ENCODE data around the gene ISLR. TPM values are rescaled to one million over a fixed set of nuclear protein-coding genes. Genes with fewer than 3 reads are reported as not detected.
A peak's percentile ranks its signal among the peaks of the same experiment; 100 is the strongest.

ISLR gene
- polyA plus RNA-seq, 4 donors: 0.45 to 10.5 (median 5.6) TPM

DNA sequence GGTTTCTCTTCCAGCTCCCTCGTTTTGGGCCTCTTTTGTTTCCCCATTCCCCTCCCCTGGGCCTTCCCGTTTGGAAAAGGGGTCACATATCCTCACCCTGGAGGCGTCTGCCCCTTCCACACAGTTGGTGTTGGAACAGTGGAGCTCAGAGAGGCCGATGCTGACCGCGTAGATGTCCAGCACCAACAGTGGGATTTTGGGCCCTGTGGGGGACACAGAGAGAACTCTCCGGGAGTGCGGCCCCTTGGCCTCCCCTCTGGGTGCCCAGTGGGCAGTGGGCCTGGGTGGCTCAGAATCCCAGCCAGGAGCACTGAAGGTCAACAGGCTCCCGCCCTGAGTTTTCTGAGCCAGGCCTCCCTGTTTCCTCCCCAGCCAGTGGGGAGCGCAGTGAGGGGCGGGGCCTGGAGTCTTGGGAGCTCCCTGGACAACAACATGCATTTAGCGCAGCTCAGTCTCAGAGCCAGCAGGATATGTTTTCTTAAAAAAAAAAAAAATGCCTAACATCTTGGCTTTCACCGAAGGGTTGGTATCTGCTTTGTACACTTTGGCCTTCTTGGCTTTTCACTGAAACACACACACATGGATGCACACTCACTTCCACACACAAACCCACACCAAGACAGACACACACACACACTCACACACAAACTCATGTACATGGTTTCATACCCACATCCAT lies 670 bp upstream of the ISLR start:
- H3K4me3 ChIP-seq (ENCODE audit: low read depth in 1 of 3, low read length in 3 of 3): no peak overlapping the region
- WGBS, 3 donors: 52 to 63% (median 62%) methylated on average over 13 of the region's 13 CpGs
- H3K27me3 ChIP-seq (ENCODE audit: control insufficient read depth in 3 of 3, insufficient read depth in 3 of 3, low read length in 3 of 3): no peaks in the 10 kb centered on the region
- H3K36me3 ChIP-seq (ENCODE audit: control insufficient read depth in 3 of 3, insufficient read depth in 2 of 3, low read depth in 1 of 3, low read length in 3 of 3): peaks cover 0 to 5% (median 0%) of the 10 kb centered on the region in 3 donors
- FAIRE-seq (no peak), DNase-seq (no peak)
- H3K9me3 ChIP-seq (ENCODE audit: control insufficient read depth in 2 of 2, insufficient read depth in 1 of 2, low read depth in 1 of 2, low read length in 1 of 2): no peaks in the 10 kb centered on the region
- H3K4me1 ChIP-seq (ENCODE audit: control insufficient read depth in 3 of 3, insufficient read depth in 2 of 3, low read depth in 1 of 3, low read length in 2 of 3): peaks cover 0 to 3% (median 0%) of the 10 kb centered on the region in 3 donors
- peak overlapping the region in 2 of 3 donors; percentile 63 to 67 for H3K27ac ChIP-seq (ENCODE audit: low read depth in 1 of 3, low read length in 2 of 3)

DNA sequence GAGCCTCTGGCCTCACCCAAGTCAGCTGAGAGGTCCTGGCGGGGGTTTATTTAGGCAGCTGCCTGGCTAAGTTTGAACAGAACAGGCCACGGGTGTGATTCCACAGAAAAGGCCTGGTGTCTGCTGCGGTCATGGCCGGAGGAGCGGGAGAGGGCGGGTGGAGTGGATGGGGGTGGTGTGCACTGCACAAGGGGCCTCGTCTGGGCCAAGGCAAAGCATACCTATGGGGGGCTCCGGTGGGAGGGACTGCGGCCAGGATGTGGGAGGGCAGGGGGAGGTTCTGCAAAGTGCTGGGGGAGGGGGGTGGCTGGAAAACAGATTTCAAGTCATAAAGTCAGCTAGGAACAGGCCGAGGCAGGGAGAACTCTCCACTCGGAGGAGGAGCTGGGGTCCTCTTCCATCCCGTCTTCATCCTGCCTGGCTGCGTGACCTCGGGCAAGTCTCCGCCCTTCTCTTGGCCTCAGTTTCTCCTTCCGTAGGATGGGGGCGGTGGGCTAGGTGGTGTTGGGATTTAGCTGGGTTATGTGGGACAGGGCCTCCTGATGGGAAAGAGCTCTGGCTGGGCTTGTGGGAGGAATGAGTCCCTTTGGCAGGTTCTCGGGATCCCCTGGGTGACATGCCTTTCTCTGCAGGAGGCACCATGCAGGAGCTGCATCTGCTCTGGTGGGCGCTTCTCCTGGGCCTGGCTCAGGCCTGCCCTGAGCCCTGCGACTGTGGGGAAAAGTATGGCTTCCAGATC lies 878 bp downstream of the ISLR start:
- DNase-seq: no peak
- 68 to 84% (median 82%) methylated on average over 20 of the region's 20 CpGs for WGBS, 3 donors
- H3K27me3 ChIP-seq (ENCODE audit: control insufficient read depth in 3 of 3, insufficient read depth in 3 of 3, low read length in 3 of 3): no peaks in the 10 kb centered on the region
- peak overlapping the region in 2 of 3 donors; percentile 41 to 63 for H3K27ac ChIP-seq (ENCODE audit: low read depth in 1 of 3, low read length in 2 of 3)
- peaks cover 0 to 5% (median 0%) of the 10 kb centered on the region in 3 donors for H3K36me3 ChIP-seq (ENCODE audit: control insufficient read depth in 3 of 3, insufficient read depth in 2 of 3, low read depth in 1 of 3, low read length in 3 of 3)
- no peak for FAIRE-seq
- H3K4me3 ChIP-seq (ENCODE audit: low read depth in 1 of 3, low read length in 3 of 3): peak overlapping the region in 1 of 3 donors; percentile 37
- peaks cover 0 to 3% (median 0%) of the 10 kb centered on the region in 3 donors for H3K4me1 ChIP-seq (ENCODE audit: control insufficient read depth in 3 of 3, insufficient read depth in 2 of 3, low read depth in 1 of 3, low read length in 2 of 3)
- H3K9me3 ChIP-seq (ENCODE audit: control insufficient read depth in 2 of 2, insufficient read depth in 1 of 2, low read depth in 1 of 2, low read length in 1 of 2): no peaks in the 10 kb centered on the region

DNA sequence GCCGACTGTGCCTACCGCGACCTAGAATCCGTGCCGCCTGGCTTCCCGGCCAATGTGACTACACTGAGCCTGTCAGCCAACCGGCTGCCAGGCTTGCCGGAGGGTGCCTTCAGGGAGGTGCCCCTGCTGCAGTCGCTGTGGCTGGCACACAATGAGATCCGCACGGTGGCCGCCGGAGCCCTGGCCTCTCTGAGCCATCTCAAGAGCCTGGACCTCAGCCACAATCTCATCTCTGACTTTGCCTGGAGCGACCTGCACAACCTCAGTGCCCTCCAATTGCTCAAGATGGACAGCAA lies 1.4 kb downstream of the ISLR start:
- peaks cover 0 to 3% (median 0%) of the 10 kb centered on the region in 3 donors for H3K4me1 ChIP-seq (ENCODE audit: control insufficient read depth in 3 of 3, insufficient read depth in 2 of 3, low read depth in 1 of 3, low read length in 2 of 3)
- H3K36me3 ChIP-seq (ENCODE audit: control insufficient read depth in 3 of 3, insufficient read depth in 2 of 3, low read depth in 1 of 3, low read length in 3 of 3): peaks cover 0 to 5% (median 0%) of the 10 kb centered on the region in 3 donors
- H3K27me3 ChIP-seq (ENCODE audit: control insufficient read depth in 3 of 3, insufficient read depth in 3 of 3, low read length in 3 of 3): no peaks in the 10 kb centered on the region
- WGBS, 3 donors: 78 to 88% (median 81%) methylated on average over 12 to 14 of the region's 14 CpGs
- peak overlapping the region in 1 of 3 donors; percentile 63 for H3K27ac ChIP-seq (ENCODE audit: low read depth in 1 of 3, low read length in 2 of 3)
- no peak for DNase-seq
- H3K9me3 ChIP-seq (ENCODE audit: control insufficient read depth in 2 of 2, insufficient read depth in 1 of 2, low read depth in 1 of 2, low read length in 1 of 2): no peaks in the 10 kb centered on the region
- FAIRE-seq: no peak
- H3K4me3 ChIP-seq (ENCODE audit: low read depth in 1 of 3, low read length in 3 of 3): peak overlapping the region in 1 of 3 donors; percentile 29

DNA sequence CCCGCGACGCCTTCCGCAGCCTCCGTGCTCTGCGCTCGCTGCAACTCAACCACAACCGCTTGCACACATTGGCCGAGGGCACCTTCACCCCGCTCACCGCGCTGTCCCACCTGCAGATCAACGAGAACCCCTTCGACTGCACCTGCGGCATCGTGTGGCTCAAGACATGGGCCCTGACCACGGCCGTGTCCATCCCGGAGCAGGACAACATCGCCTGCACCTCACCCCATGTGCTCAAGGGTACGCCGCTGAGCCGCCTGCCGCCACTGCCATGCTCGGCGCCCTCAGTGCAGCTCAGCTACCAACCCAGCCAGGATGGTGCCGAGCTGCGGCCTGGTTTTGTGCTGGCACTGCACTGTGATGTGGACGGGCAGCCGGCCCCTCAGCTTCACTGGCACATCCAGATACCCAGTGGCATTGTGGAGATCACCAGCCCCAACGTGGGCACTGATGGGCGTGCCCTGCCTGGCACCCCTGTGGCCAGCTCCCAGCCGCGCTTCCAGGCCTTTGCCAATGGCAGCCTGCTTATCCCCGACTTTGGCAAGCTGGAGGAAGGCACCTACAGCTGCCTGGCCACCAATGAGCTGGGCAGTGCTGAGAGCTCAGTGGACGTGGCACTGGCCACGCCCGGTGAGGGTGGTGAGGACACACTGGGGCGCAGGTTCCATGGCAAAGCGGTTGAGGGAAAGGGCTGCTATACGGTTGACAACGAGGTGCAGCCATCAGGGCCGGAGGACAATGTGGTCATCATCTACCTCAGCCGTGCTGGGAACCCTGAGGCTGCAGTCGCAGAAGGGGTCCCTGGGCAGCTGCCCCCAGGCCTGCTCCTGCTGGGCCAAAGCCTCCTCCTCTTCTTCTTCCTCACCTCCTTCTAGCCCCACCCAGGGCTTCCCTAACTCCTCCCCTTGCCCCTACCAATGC lies 2.0 kb downstream of the ISLR start:
- no peak overlapping the region for H3K4me3 ChIP-seq (ENCODE audit: low read depth in 1 of 3, low read length in 3 of 3)
- H3K27ac ChIP-seq (ENCODE audit: low read depth in 1 of 3, low read length in 2 of 3): no peak overlapping the region
- H3K4me1 ChIP-seq (ENCODE audit: control insufficient read depth in 3 of 3, insufficient read depth in 2 of 3, low read depth in 1 of 3, low read length in 2 of 3): peaks cover 0 to 3% (median 0%) of the 10 kb centered on the region in 3 donors
- no peaks in the 10 kb centered on the region for H3K9me3 ChIP-seq (ENCODE audit: control insufficient read depth in 2 of 2, insufficient read depth in 1 of 2, low read depth in 1 of 2, low read length in 1 of 2)
- H3K36me3 ChIP-seq (ENCODE audit: control insufficient read depth in 3 of 3, insufficient read depth in 2 of 3, low read depth in 1 of 3, low read length in 3 of 3): peaks cover 0 to 6% (median 0%) of the 10 kb centered on the region in 3 donors
- no peaks in the 10 kb centered on the region for H3K27me3 ChIP-seq (ENCODE audit: control insufficient read depth in 3 of 3, insufficient read depth in 3 of 3, low read length in 3 of 3)
- 87 to 90% (median 88%) methylated on average over 45 of the region's 45 CpGs for WGBS, 3 donors
- DNase-seq: no peak
- no peak for FAIRE-seq

DNA sequence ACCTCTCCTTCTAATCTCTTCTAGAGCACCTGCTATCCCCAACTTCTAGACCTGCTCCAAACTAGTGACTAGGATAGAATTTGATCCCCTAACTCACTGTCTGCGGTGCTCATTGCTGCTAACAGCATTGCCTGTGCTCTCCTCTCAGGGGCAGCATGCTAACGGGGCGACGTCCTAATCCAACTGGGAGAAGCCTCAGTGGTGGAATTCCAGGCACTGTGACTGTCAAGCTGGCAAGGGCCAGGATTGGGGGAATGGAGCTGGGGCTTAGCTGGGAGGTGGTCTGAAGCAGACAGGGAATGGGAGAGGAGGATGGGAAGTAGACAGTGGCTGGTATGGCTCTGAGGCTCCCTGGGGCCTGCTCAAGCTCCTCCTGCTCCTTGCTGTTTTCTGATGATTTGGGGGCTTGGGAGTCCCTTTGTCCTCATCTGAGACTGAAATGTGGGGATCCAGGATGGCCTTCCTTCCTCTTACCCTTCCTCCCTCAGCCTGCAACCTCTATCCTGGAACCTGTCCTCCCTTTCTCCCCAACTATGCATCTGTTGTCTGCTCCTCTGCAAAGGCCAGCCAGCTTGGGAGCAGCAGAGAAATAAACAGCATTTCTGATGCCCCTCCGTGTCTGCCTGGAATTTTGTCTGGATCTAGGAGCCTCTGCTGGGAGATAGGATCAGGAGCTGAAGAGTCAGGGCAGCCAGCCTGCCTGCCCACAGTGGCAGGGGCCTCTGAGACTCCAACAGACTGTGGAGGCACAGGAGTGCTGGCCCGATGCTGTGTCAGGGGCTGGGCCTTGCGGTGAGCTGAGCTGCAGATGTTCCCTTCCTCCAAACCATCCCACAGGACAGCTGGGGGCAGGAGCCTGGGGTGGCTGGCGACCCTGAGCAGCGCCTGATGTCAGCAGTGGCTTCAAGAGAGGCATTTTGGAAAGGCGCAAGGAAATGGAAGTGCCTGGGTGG lies 3.0 kb downstream of the ISLR start:
- Histone ChIP-seq H3K9me3 (ENCODE audit: control insufficient read depth in 2 of 2, insufficient read depth in 1 of 2, low read depth in 1 of 2, low read length in 1 of 2) (no peaks in the 10 kb centered on the region), H3K27ac (ENCODE audit: low read depth in 1 of 3, low read length in 2 of 3) (no peak overlapping the region), H3K4me1 (ENCODE audit: control insufficient read depth in 3 of 3, insufficient read depth in 2 of 3, low read depth in 1 of 3, low read length in 2 of 3) (peaks cover 0 to 3% (median 0%) of the 10 kb centered on the region in 3 donors), H3K27me3 (ENCODE audit: control insufficient read depth in 3 of 3, insufficient read depth in 3 of 3, low read length in 3 of 3) (no peaks in the 10 kb centered on the region), H3K36me3 (ENCODE audit: control insufficient read depth in 3 of 3, insufficient read depth in 2 of 3, low read depth in 1 of 3, low read length in 3 of 3) (peaks cover 0 to 13% (median 0%) of the 10 kb centered on the region in 3 donors), H3K4me3 (ENCODE audit: low read depth in 1 of 3, low read length in 3 of 3) (no peak overlapping the region)
- FAIRE-seq (no peak), DNase-seq (no peak)
- WGBS, 3 donors: 66 to 81% (median 73%) methylated on average over 10 of the region's 10 CpGs

DNA sequence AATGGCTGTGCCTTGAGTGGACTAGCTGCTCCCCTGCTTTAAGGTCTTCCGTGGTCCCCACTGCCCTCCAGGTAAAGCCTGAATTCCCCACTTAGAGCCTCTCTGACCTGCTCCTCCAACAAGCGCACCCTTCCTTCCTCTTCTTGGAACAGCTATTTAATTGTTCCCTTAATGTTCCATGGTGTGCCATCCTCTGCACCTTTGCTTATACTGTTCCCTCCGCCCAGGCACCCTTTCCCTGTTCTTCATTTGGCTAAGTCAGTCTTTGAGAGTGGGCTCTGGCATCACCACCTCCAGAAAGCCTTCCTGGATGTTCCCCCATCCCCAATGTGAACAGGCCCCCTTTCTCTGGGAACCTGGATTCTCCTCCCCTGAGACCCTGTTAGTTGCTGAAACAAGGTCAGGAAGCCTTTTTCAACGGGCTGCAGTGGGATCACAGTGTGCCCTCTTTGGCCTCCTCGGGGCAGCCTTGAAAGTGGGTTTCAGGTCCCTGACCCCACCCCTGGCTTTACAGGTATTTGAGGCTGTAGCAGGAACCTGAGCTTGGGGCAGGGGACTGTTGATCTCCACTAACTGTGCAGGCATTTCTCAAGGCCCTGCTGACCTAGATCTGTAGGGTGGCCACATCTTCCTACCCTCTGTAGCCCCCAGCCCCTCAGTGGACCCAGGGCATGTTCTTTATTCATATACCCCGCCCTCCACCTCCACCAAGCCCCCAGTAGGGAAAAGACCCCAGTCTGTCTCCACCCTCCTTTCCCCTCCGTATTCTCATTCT lies 5.0 kb downstream of the ISLR start:
- 73 to 85% (median 76%) methylated on average over 7 of the region's 7 CpGs for WGBS, 3 donors
- DNase-seq: no peak
- no peak overlapping the region for H3K4me3 ChIP-seq (ENCODE audit: low read depth in 1 of 3, low read length in 3 of 3)
- H3K27me3 ChIP-seq (ENCODE audit: control insufficient read depth in 3 of 3, insufficient read depth in 3 of 3, low read length in 3 of 3): no peaks in the 10 kb centered on the region
- H3K27ac ChIP-seq (ENCODE audit: low read depth in 1 of 3, low read length in 2 of 3): no peak overlapping the region
- FAIRE-seq: no peak
- peaks cover 0 to 13% (median 0%) of the 10 kb centered on the region in 3 donors for H3K36me3 ChIP-seq (ENCODE audit: control insufficient read depth in 3 of 3, insufficient read depth in 2 of 3, low read depth in 1 of 3, low read length in 3 of 3)
- no peaks in the 10 kb centered on the region for H3K9me3 ChIP-seq (ENCODE audit: control insufficient read depth in 2 of 2, insufficient read depth in 1 of 2, low read depth in 1 of 2, low read length in 1 of 2)
- H3K4me1 ChIP-seq (ENCODE audit: control insufficient read depth in 3 of 3, insufficient read depth in 2 of 3, low read depth in 1 of 3, low read length in 2 of 3): no peaks in the 10 kb centered on the region

DNA sequence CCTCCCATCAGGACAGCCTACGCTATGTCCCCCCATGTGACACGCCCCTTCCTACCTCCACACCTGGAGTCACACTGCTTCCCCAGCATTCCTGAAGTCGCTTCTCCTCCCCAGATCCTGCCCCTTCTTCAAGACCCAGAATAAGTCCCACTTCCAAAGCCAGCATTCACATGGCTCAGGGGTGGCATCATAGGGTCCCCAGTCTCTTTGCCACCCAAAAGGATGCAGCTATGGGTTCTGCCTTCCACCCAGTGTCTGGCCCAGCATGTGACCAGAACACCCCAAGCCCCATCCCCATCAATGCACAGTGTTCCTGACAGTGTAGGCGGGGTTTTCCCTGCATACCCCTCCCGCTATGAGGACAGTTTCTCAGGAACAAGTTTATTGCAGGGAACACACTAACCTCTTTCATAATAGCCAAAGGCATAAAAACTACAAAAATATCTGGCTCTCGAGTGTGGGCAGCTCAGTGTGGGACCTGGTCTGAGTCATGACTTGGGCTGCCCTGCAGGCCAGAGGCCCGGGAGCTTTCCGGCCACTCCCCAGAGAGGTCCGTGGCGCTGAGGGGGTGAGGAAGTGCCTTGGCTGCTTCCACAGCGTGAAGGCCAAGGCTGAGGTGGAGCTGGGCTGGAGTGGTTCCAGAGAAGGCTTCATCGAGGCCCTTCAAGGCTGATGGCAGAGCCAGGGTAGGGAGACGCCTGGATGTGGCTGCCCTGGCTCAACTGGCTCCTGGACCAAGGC lies 5.8 kb downstream of the ISLR start:
- 33 to 45% (median 39%) methylated on average over 13 of the region's 13 CpGs for WGBS, 3 donors
- no peaks in the 10 kb centered on the region for H3K9me3 ChIP-seq (ENCODE audit: control insufficient read depth in 2 of 2, insufficient read depth in 1 of 2, low read depth in 1 of 2, low read length in 1 of 2)
- no peak overlapping the region for H3K4me3 ChIP-seq (ENCODE audit: low read depth in 1 of 3, low read length in 3 of 3)
- H3K36me3 ChIP-seq (ENCODE audit: control insufficient read depth in 3 of 3, insufficient read depth in 2 of 3, low read depth in 1 of 3, low read length in 3 of 3): peaks cover 0 to 15% (median 0%) of the 10 kb centered on the region in 3 donors
- no peak for FAIRE-seq
- DNase-seq: no peak
- H3K4me1 ChIP-seq (ENCODE audit: control insufficient read depth in 3 of 3, insufficient read depth in 2 of 3, low read depth in 1 of 3, low read length in 2 of 3): no peaks in the 10 kb centered on the region
- H3K27ac ChIP-seq (ENCODE audit: low read depth in 1 of 3, low read length in 2 of 3): peak overlapping the region in 1 of 3 donors; percentile 27
- no peaks in the 10 kb centered on the region for H3K27me3 ChIP-seq (ENCODE audit: control insufficient read depth in 3 of 3, insufficient read depth in 3 of 3, low read length in 3 of 3)
